Tibial nerve (tissue), 4 donors: ENCODE data around the gene KRTAP23-1.

Experiments used
- CTCF ChIP-seq, 5 experiments: fragments of 200-600 bp in 3 of 5; fragments of 450-650 bp in 2 of 5; sonication (generic) in 3 of 5; IDR thresholded peaks; one replicate each; pipeline ENCODE4 v1.5.1; 2016 to 2019; ENCODE audit warnings: antibody characterized with exemption in 5 of 5, mild to moderate bottlenecking in 3 of 5, moderate library complexity in 2 of 5
- EP300 ChIP-seq, 2 donors: sonication (generic); formaldehyde crosslinking; IDR thresholded peaks; one replicate each; pipeline ENCODE4 v1.6.1; 2017; ENCODE audit warnings: antibody characterized with exemption in 2 of 2, mild to moderate bottlenecking in 1 of 2
- POLR2A ChIP-seq, 2 donors: fragments of 450-650 bp; IDR thresholded peaks; one replicate each; pipeline ENCODE4 v1.6.1; 2017; ENCODE audit warnings: antibody characterized with exemption in 2 of 2, mild to moderate bottlenecking in 2 of 2, moderate library complexity in 2 of 2

- TF ChIP-seq CTCF (IDR thresholded peaks at IDR 0.05) (no peak), POLR2A (IDR thresholded peaks at IDR 0.05) (no peak), EP300 (IDR thresholded peaks at IDR 0.05) (no peak)
Observed at GRCh38 chr21:30320215-30320614, 28.2 kb downstream of the KRTAP23-1 start, which contains the start of gene KRTAP26-1.
